ENCODE results near the gene BATF3.

- TF ChIP-seq CTCF (IDR thresholded peaks at IDR 0.05 in 4 of 5, conservative IDR thresholded peaks at IDR 0.05 in 1 of 5) = no peak
- TF ChIP-seq POLR2A (IDR thresholded peaks at IDR 0.05) = no peak
Measured at GRCh38 chr1:212670301-212670700, 29.3 kb downstream of the BATF3 start.

Data from gastrocnemius medialis (tissue), 4 donors.